K562 (cell line): ENCODE results near the gene PTPN11. TPM values are rescaled to one million over a fixed set of nuclear protein-coding genes. Genes with fewer than 3 reads are reported as not detected.

ENCODE experiments used
- CBX5 ChIP-seq: IDR thresholded peaks from 2 replicates; pipeline ENCODE4 v1.6.1; 2014; ENCODE audit warnings: low read depth, borderline replicate concordance
- CTCF ChIP-seq, 3 experiments: IDR thresholded peaks in 2 of 3; conservative IDR thresholded peaks in 1 of 3; 2 replicates each; pipeline ENCODE4 v1.5.1; 2011 to 2012; ENCODE audit warnings: low read length in 3 of 3, mild to moderate bottlenecking in 3 of 3, control low read depth in 2 of 3, improper control_type of control experiment in 1 of 3, inconsistent platforms in 1 of 3, low read depth in 1 of 3, mixed read lengths in 1 of 3, moderate library complexity in 1 of 3; ENCODE audit not compliant: insufficient read depth in 2 of 3
- FOXO4 ChIP-seq: fragments of 450-650 bp; formaldehyde crosslinking; IDR thresholded peaks from 2 replicates; pipeline ENCODE4 v1.4.0; 2020; ENCODE audit warnings: mild to moderate bottlenecking, moderate library complexity
- HOXB6 ChIP-seq: fragments of 250-450 bp; sonication (Bioruptor Pico); IDR thresholded peaks from 2 replicates; pipeline ENCODE4 v1.5.1; 2022; ENCODE audit warnings: mild to moderate bottlenecking, borderline replicate concordance
- NR2C2 ChIP-seq, 2 experiments: fragments of 200-800 bp in 1 of 2; sonication (Bioruptor generic) in 1 of 2; sonication (generic) in 1 of 2; formaldehyde crosslinking in 1 of 2; IDR thresholded peaks; 2 replicates each; pipeline versions ENCODE4 v1.6.1 to v1.8.0; 2016 to 2022; ENCODE audit warnings: mild to moderate bottlenecking in 1 of 2, missing compliant biosample characterization in 1 of 2, missing genetic modification characterization in 1 of 2, missing genetic modification reagents in 1 of 2
- SMARCA4 ChIP-seq: fragments of 450-650 bp; IDR thresholded peaks from 2 replicates; pipeline ENCODE4 v1.6.1; 2016
- YY1 ChIP-seq, 3 experiments: IDR thresholded peaks; 2 replicates each; pipeline ENCODE4 v1.6.1; 2011; ENCODE audit warnings: low read length in 2 of 3, mild to moderate bottlenecking in 2 of 3, moderate library complexity in 2 of 3, borderline replicate concordance in 1 of 3, control low read depth in 1 of 3, low read depth in 1 of 3; ENCODE audit not compliant: insufficient read depth in 3 of 3, insufficient replicate concordance in 2 of 3, control insufficient read depth in 1 of 3, insufficient read length in 1 of 3; ENCODE audit errors: extremely low read depth in 1 of 3
- ZNF407 ChIP-seq: fragments of 450-650 bp; IDR thresholded peaks from 2 replicates; pipeline ENCODE4 v1.6.1; 2016; ENCODE audit warnings: low read depth
- ZNF584 ChIP-seq: fragments of 200-800 bp; sonication (Bioruptor generic); IDR thresholded peaks from 2 replicates; pipeline ENCODE4 v1.6.1; 2016; ENCODE audit warnings: low read depth, mild to moderate bottlenecking, missing genetic modification characterization, missing compliant biosample characterization
- ZNF707 ChIP-seq: fragments of 250-450 bp; sonication (Bioruptor Pico); conservative IDR thresholded peaks from 2 replicates; pipeline ENCODE4 v1.8.0; 2022; ENCODE audit warnings: inconsistent platforms, mild to moderate bottlenecking, moderate library complexity
- polyA plus RNA-seq, 8 experiments: library from polyadenylated mRNA; depleted of rRNA in 4 of 8; stranded (reverse) in 5 of 8; unstranded in 3 of 8; fragments of >200 nt; fragmentation: Nextera tagmentation in 2 of 8; fragmentation: Illumina TruSeq in 1 of 8; extraction: Ambion mirVana in 2 of 8; extraction: Trizol in 1 of 8; gene quantifications; 2 replicates each; pipeline versions ENCODE4 v1.2.1 to v1.2.3, GENCODE V29; 2011 to 2014; ENCODE audit warnings: inconsistent platforms in 1 of 8, missing spikeins in 1 of 8
- total RNA-seq, 7 experiments: library from RNA; depleted of rRNA in 6 of 7; stranded (reverse); fragments of >200 nt in 6 of 7; fragmentation: Illumina TruSeq in 2 of 7; extraction: Trizol in 2 of 7; gene quantifications; 2 replicates each; pipeline versions ENCODE4 v1.2.1 to v1.2.3, GENCODE V29; 2011 to 2021; ENCODE audit warnings: low replicate concordance in 1 of 7

PTPN11 gene
- total and polyA plus RNA-seq, 9 of the 15 experiments (the other 6 are each of a cell fraction or from before 2014, with no cell fraction given) = 22.5 to 126 (median 79.7) TPM

GRCh38 chr12:112381883-112382796 is 36.6 kb upstream of the PTPN11 start, which contains the start of gene HECTD4 (continued):
- no peak for TF ChIP-seq NR2C2 (CRISPR knock-in tag; IDR thresholded peaks at IDR 0.05)
- peak; percentile 60 for TF ChIP-seq NR2C2 (tag; IDR thresholded peaks at IDR 0.05)
- no peak for TF ChIP-seq ZNF407
- TF ChIP-seq SMARCA4 = no peak
- TF ChIP-seq ZNF584 (CRISPR knock-in tag) = no peak
- TF ChIP-seq FOXO4 (CRISPR knock-in tag) = no peak
- TF ChIP-seq YY1 (IDR thresholded peaks at IDR 0.05; ENCODE audit: borderline replicate concordance in 1 of 3, control insufficient read depth in 1 of 3, extremely low read depth in 1 of 3, insufficient read depth in 3 of 3, insufficient read length in 1 of 3, insufficient replicate concordance in 2 of 3, low read depth in 1 of 3, low read length in 2 of 3) = peak; percentile 74 to 93 (median 93)
- no peak for TF ChIP-seq CTCF (IDR thresholded peaks at IDR 0.05 in 2 of 3, conservative IDR thresholded peaks at IDR 0.05 in 1 of 3; ENCODE audit: insufficient read depth in 2 of 3, low read depth in 1 of 3, low read length in 3 of 3)
- TF ChIP-seq HOXB6 (CRISPR knock-in tag) = no peak
- TF ChIP-seq CBX5 = no peak
- TF ChIP-seq ZNF707 (CRISPR knock-in tag) = no peak
